ENCODE results near the gene PAK1IP1. TPM values are rescaled to one million over a fixed set of nuclear protein-coding genes. Genes with fewer than 3 reads are reported as not detected.
"Not testable (repeated sequence)": the region's sequence is repeated elsewhere in the genome, so short reads cannot be mapped to it uniquely, and the experiment has no call there.

The PAK1IP1 gene, protein sequence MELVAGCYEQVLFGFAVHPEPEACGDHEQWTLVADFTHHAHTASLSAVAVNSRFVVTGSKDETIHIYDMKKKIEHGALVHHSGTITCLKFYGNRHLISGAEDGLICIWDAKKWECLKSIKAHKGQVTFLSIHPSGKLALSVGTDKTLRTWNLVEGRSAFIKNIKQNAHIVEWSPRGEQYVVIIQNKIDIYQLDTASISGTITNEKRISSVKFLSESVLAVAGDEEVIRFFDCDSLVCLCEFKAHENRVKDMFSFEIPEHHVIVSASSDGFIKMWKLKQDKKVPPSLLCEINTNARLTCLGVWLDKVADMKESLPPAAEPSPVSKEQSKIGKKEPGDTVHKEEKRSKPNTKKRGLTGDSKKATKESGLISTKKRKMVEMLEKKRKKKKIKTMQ
- total RNA-seq (ENCODE audit: low replicate concordance): 15.4 and 16.4 TPM in 2 replicates
- long read RNA-seq, transcript PAK1IP1-201 (10 exons, 1,800 nt): major isoform, 45 of 76 reads
- long read RNA-seq, partial matches to known transcripts: 4 of 76 reads
- long read RNA-seq, other reads (novel, unspliced or antisense): 27 of 76 reads

DNA sequence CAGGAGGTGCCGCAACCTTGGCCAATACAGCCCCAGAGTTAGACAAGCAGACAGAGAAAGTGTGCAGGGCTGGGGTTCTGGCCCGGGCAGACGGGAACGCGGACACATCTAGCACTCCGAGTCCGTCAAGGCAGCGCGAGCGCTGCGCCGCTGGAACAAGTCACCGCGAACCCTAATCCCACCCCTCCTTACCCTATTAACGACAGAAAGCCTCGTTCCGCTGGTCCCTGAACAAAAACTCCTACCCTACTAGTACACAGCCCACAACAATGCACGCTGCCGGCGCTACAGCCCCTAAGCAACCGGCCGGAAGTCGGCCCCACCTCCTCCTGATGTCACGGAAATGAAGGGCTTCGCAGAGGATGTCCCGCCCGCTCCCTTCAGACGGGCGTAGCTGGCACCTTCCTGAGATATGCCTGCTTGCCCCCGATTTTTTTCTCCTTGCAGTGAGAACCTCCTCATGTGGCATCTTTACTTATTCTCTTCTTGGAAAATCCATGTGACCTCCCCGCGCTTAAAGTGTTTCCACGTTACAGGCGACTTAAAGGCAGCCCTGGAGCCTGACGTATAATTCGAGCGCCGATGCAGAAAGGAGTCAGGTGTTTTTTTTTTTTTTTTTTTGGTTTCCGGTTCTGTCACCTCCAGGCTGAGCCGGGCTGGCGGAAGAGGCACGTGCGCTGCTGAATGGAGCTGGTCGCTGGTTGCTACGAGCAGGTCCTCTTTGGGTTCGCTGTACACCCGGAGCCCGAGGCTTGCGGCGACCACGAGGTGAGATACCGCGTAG is at the start of gene PAK1IP1, which contains the start of gene C6orf52:
Gene PAK1IP1, plus strand, starts transcription at position 671 of the 784 bp plus-strand sequence. Its CDS starts 14 bp downstream, at position 685.
Gene C6orf52, minus strand, starts transcription at position 315 of the 784 bp plus-strand sequence. CDS start 7,066 bp downstream, outside the sequence.
- peaks cover 24% of the 10 kb centered on the region for H3K36me3 Mint-ChIP-seq
- no peaks in the 10 kb centered on the region for H3K9me3 Mint-ChIP-seq

DNA sequence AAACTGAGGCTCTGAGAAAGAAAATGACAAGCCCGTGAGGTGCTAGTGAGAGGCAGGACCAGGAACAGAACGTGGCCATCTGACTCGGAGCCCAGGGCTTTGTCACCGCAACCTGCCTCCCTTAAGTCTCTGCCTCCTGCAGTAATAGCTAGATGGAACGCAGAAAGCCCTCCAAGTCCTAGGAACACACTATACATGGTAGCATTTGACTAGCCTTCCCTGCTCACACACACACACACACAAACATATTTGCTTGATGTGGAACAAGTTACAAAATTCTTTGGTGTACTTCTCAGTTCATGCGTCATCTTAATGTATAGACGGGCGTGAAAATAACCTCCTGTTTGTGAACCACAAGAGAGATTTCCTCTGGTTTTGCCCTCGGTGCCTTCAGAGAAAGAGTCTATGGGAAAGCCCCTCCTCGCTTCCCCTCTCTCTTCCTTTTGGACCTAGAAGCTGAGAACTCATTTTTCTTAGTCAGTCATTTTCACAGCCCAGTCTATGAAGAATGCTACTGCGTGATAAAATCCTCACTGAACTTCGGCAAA is 39.2 kb upstream of the PAK1IP1 start:
- Mint-ChIP-seq H3K4me1 (ENCODE audit: unreplicated experiment) (no peaks in the 10 kb centered on the region), H3K36me3 (no peaks in the 10 kb centered on the region), H3K4me3 (no peak overlapping the region), H3K27me3 (peaks cover 10% of the 10 kb centered on the region), H3K27ac (no peak overlapping the region), H3K9me3 (no peaks in the 10 kb centered on the region)
- DNase-seq (ENCODE audit: extremely low spot score, unreplicated experiment): no peak
- TF ChIP-seq, protein P1, sequence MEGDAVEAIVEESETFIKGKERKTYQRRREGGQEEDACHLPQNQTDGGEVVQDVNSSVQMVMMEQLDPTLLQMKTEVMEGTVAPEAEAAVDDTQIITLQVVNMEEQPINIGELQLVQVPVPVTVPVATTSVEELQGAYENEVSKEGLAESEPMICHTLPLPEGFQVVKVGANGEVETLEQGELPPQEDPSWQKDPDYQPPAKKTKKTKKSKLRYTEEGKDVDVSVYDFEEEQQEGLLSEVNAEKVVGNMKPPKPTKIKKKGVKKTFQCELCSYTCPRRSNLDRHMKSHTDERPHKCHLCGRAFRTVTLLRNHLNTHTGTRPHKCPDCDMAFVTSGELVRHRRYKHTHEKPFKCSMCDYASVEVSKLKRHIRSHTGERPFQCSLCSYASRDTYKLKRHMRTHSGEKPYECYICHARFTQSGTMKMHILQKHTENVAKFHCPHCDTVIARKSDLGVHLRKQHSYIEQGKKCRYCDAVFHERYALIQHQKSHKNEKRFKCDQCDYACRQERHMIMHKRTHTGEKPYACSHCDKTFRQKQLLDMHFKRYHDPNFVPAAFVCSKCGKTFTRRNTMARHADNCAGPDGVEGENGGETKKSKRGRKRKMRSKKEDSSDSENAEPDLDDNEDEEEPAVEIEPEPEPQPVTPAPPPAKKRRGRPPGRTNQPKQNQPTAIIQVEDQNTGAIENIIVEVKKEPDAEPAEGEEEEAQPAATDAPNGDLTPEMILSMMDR (conservative IDR thresholded peaks at IDR 0.05): no peak

More for the DNA sequence above, at the start of gene PAK1IP1, which contains the start of gene C6orf52:
- H3K27ac Mint-ChIP-seq: peak within 1 kb of the TSS; percentile 100
- TF ChIP-seq, protein P1 (conservative IDR thresholded peaks at IDR 0.05): no peak
- DNase-seq (ENCODE audit: extremely low spot score, unreplicated experiment): peak; percentile 88
- peaks cover 29% of the 10 kb centered on the region for H3K4me1 Mint-ChIP-seq (ENCODE audit: unreplicated experiment)
- peak within 1 kb of the TSS; percentile 99 for H3K4me3 Mint-ChIP-seq
- H3K27me3 Mint-ChIP-seq: peaks cover 6% of the 10 kb centered on the region

DNA sequence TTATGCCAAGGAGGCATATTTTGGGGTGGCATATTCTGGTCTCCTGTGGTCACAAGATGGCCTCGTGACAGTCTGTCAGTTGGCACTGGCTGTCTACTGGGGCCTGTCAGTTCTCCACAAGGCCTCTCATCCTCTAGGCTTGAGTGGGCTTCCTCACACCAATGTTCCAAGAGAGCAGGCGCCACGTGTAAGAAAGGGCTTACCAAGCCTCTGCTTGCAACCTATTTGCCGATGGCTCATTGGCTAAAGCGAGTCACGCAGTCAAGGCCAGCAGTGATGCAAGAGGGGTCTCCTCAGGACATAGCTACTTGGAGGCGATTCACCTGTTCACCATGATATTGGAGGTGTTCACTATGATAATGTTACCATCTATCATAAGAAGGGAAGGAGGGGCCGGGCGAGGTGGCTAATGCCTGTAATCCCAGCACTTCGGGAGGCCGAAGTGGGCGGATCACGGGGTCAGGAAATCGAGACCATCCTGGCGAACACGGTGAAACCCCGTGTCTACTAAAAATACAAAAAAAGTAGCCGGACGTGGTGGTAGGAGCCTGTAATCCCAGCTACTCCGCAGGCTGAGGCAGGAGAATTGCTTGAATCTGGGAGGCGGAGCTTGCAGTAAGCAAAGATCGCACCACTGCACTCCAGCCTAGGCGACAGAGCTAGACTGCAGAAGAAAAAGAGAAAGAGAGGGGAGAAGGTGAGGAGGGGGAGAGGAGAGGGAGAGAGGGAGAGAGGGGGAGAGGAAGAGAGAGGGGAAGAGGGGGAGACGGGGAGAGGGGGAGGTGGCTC is 35.7 kb upstream of the PAK1IP1 start:
- peak overlapping the region; percentile 89 for H3K4me3 Mint-ChIP-seq

DNA sequence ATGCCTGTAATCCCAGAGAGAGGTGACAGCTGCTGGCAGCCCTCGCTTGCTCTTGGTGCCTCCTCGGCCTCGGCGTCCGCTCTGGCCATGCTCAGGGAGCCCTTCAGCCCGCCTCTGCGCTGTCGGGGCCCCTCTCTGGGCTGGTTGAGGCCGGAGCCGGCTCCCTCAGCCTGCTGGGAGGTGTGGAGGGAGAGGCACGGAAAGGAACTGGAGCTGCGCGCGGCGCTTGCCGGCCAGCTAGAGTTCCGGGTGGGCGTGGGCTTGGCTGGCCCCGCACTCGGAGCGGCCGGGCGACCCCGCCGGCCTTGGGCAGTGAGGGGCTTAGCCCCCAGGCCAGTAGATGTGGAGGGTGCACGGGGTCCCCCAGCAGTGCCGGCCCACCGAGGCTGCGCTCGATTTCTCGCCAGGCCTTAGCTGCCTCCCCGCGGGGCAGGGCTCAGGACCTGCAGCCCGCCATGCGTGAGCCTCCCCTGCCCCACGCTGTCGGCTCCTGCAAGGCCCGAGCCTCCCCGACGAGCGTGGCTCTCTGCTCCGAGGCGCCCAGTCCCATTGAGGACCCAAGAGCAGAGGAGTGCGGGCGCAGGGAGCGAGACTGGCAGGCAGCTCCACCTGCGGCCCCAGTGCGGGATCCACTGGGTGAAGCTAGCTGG is 34.9 kb upstream of the PAK1IP1 start:
- H3K27ac Mint-ChIP-seq: peak overlapping the region; percentile 67
- peak; percentile 69 for DNase-seq (ENCODE audit: extremely low spot score, unreplicated experiment)
- no peaks in the 10 kb centered on the region for H3K4me1 Mint-ChIP-seq (ENCODE audit: unreplicated experiment)
- peaks cover 4% of the 10 kb centered on the region for H3K36me3 Mint-ChIP-seq
- H3K9me3 Mint-ChIP-seq: peaks cover 6% of the 10 kb centered on the region
- peak overlapping the region; percentile 89 for H3K4me3 Mint-ChIP-seq
- TF ChIP-seq, protein P1 (conservative IDR thresholded peaks at IDR 0.05): no peak
- peaks cover 10% of the 10 kb centered on the region for H3K27me3 Mint-ChIP-seq

More for the DNA sequence above, 35.7 kb upstream of the PAK1IP1 start:
- Mint-ChIP-seq H3K36me3 (peaks cover 4% of the 10 kb centered on the region), H3K27ac (peak overlapping the region; percentile 84), H3K27me3 (peaks cover 10% of the 10 kb centered on the region), H3K4me1 (ENCODE audit: unreplicated experiment) (no peaks in the 10 kb centered on the region), H3K9me3 (no peaks in the 10 kb centered on the region)
- TF ChIP-seq, protein P1 (conservative IDR thresholded peaks at IDR 0.05): no peak
- no peak for DNase-seq (ENCODE audit: extremely low spot score, unreplicated experiment)

DNA sequence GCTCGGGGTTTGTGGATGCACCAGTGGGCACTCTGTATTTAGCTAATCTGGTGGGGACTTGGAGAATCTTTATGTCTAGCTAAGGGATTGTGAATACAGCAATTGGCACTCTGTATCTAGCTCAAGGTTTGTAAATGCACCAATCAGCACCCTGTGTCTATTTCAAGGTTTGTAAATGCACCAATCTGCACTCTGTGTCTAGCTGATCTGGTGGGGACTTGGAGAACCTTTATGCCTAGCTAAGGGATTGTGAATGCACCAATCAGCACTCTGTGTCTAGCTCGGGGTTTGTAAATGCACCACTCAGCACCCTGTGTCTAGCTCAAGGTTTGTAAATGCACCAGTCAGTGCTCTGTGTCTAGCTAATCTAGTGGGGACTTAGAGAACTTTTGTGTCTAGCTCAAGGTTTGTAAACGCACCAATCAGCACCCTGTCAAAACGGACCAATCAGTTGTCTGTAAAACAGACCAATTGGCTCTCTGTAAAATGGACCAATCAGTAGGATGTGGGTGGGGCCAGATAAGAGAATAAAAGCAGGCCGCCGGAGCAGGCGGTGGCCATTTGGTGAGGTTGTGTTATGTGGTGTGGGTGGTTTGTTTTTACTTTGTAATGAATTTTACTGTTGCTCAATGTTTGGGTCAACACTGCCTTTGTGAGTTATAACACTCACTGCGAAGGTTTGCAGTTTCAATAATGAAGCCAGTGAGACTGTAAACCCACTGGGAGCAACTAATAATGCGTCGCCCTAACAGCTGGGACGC is 34.2 kb upstream of the PAK1IP1 start:
- not testable (repeated sequence) for H3K27me3 Mint-ChIP-seq; H3K36me3 Mint-ChIP-seq; DNase-seq (ENCODE audit: extremely low spot score, unreplicated experiment); H3K4me1 Mint-ChIP-seq (ENCODE audit: unreplicated experiment); H3K9me3 Mint-ChIP-seq
- H3K27ac Mint-ChIP-seq: peak overlapping the region; percentile 67
- H3K4me3 Mint-ChIP-seq: peak overlapping the region; percentile 89

All from type B pancreatic cell (in vitro differentiated cells).